ENCODE data around the gene NCOR2. TPM values are rescaled to one million over a fixed set of nuclear protein-coding genes. Genes with fewer than 3 reads are reported as not detected.
"Not testable (repeated sequence)": the region's sequence is repeated elsewhere in the genome, so short reads cannot be mapped to it uniquely, and the experiment has no call there.

The NCOR2 gene
- total RNA-seq, 1 donor from 2014 or later = 143 TPM

- H3K4me1 Mint-ChIP-seq = peaks cover 9% of the 10 kb centered on the region
- H3K27ac Mint-ChIP-seq (ENCODE audit: unreplicated experiment) = no peak overlapping the region
- H3K27me3 Mint-ChIP-seq (ENCODE audit: low read depth) = no peaks in the 10 kb centered on the region
- peaks cover 5% of the 10 kb centered on the region for H3K9me3 Mint-ChIP-seq
- DNase-seq (ENCODE audit: low read depth, low spot score) = no peak
- TF ChIP-seq CTCF (conservative IDR thresholded peaks at IDR 0.05) = no peak
- H3K36me3 Mint-ChIP-seq (ENCODE audit: low read depth) = peaks cover 3% of the 10 kb centered on the region
- no peak overlapping the region for H3K4me3 Mint-ChIP-seq
These were observed 24.6 kb upstream of the NCOR2 start for GRCh38 chr12:124592050-124592449.

GRCh38 chr12:124590447-124590846, 23.0 kb upstream of the NCOR2 start:
- H3K4me3 Mint-ChIP-seq = no peak overlapping the region
- peaks cover 3% of the 10 kb centered on the region for H3K36me3 Mint-ChIP-seq (ENCODE audit: low read depth)
- peaks cover 9% of the 10 kb centered on the region for H3K4me1 Mint-ChIP-seq
- H3K27me3 Mint-ChIP-seq (ENCODE audit: low read depth) = no peaks in the 10 kb centered on the region
- no peak overlapping the region for H3K27ac Mint-ChIP-seq (ENCODE audit: unreplicated experiment)
- no peak for TF ChIP-seq CTCF (conservative IDR thresholded peaks at IDR 0.05)
- DNase-seq (ENCODE audit: low read depth, low spot score) = no peak
- peaks cover 5% of the 10 kb centered on the region for H3K9me3 Mint-ChIP-seq

GRCh38 chr12:124588751-124589267, 21.4 kb upstream of the NCOR2 start:
- Mint-ChIP-seq H3K27me3 (ENCODE audit: low read depth) (no peaks in the 10 kb centered on the region), H3K9me3 (peaks cover 5% of the 10 kb centered on the region), H3K4me3 (no peak overlapping the region), H3K4me1 (peaks cover 9% of the 10 kb centered on the region), H3K27ac (ENCODE audit: unreplicated experiment) (no peak overlapping the region), H3K36me3 (ENCODE audit: low read depth) (peaks cover 3% of the 10 kb centered on the region)
- DNase-seq (ENCODE audit: low read depth, low spot score) = no peak
- TF ChIP-seq CTCF (conservative IDR thresholded peaks at IDR 0.05) = no peak

GRCh38 chr12:124588018-124588634, 20.7 kb upstream of the NCOR2 start:
- no peaks in the 10 kb centered on the region for H3K27me3 Mint-ChIP-seq (ENCODE audit: low read depth)
- TF ChIP-seq CTCF (conservative IDR thresholded peaks at IDR 0.05) = no peak
- H3K4me1 Mint-ChIP-seq = peaks cover 9% of the 10 kb centered on the region
- H3K4me3 Mint-ChIP-seq = no peak overlapping the region
- peaks cover 3% of the 10 kb centered on the region for H3K36me3 Mint-ChIP-seq (ENCODE audit: low read depth)
- H3K9me3 Mint-ChIP-seq = peaks cover 5% of the 10 kb centered on the region
- no peak overlapping the region for H3K27ac Mint-ChIP-seq (ENCODE audit: unreplicated experiment)
- DNase-seq (ENCODE audit: low read depth, low spot score) = no peak

GRCh38 chr12:124586756-124587155, 19.3 kb upstream of the NCOR2 start:
- Mint-ChIP-seq H3K27ac (ENCODE audit: unreplicated experiment) (no peak overlapping the region), H3K4me3 (no peak overlapping the region)

GRCh38 chr12:124584494-124584893, 17.1 kb upstream of the NCOR2 start:
- DNase-seq (ENCODE audit: low read depth, low spot score); H3K36me3 Mint-ChIP-seq (ENCODE audit: low read depth); H3K9me3 Mint-ChIP-seq; H3K4me1 Mint-ChIP-seq; H3K4me3 Mint-ChIP-seq; H3K27ac Mint-ChIP-seq (ENCODE audit: unreplicated experiment); H3K27me3 Mint-ChIP-seq (ENCODE audit: low read depth): not testable (repeated sequence)

More at GRCh38 chr12:124586756-124587155, 19.3 kb upstream of the NCOR2 start:
- Mint-ChIP-seq H3K4me1 (peaks cover 4% of the 10 kb centered on the region), H3K9me3 (peaks cover 5% of the 10 kb centered on the region), H3K36me3 (ENCODE audit: low read depth) (peaks cover 3% of the 10 kb centered on the region), H3K27me3 (ENCODE audit: low read depth) (no peaks in the 10 kb centered on the region)
- TF ChIP-seq CTCF (conservative IDR thresholded peaks at IDR 0.05) = no peak
- no peak for DNase-seq (ENCODE audit: low read depth, low spot score)

Measured in neural crest cell (in vitro differentiated cells).